Lung (tissue), 12 donors: ENCODE measurements around the gene ALG12. TPM values are rescaled to one million over a fixed set of nuclear protein-coding genes. Genes with fewer than 3 reads are reported as not detected.

Experiments used
- ATAC-seq: fragments of 200-7000 bp; cut with Tn5 transposase; one replicate; pipeline ENCODE4 v1.9.1; 2020; ENCODE audit warnings: moderate number of reproducible peaks; ENCODE audit not compliant: insufficient read depth, low FRiP score
- DNase-seq, 3 donors: peaks; one replicate each; pipeline ENCODE4 v3.0.0-alpha.2; 2013 to 2017
- H3K27ac ChIP-seq, 2 donors: one replicate each; pipeline ENCODE4 v1.5.1; 2013; ENCODE audit warnings: mild to moderate bottlenecking in 2 of 2, moderate library complexity in 2 of 2, control low read depth in 1 of 2, inconsistent platforms in 1 of 2, low read depth in 1 of 2, low read length in 1 of 2
- H3K27me3 ChIP-seq, 3 donors: one replicate each; pipeline ENCODE4 v1.5.1; 2013; ENCODE audit warnings: low read length in 2 of 3; ENCODE audit not compliant: control insufficient read depth in 3 of 3, insufficient read depth in 3 of 3
- H3K36me3 ChIP-seq, 4 donors: one replicate each; pipeline ENCODE4 v1.5.1; 2013; ENCODE audit warnings: low read length in 4 of 4, mild to moderate bottlenecking in 1 of 4, moderate library complexity in 1 of 4; ENCODE audit not compliant: control insufficient read depth in 4 of 4, insufficient read depth in 4 of 4
- H3K4me1 ChIP-seq, 5 donors: one replicate each; pipeline ENCODE4 v1.5.1; 2013; ENCODE audit warnings: low read length in 5 of 5, mild to moderate bottlenecking in 2 of 5, moderate library complexity in 1 of 5; ENCODE audit not compliant: control insufficient read depth in 5 of 5, insufficient read depth in 5 of 5
- H3K4me3 ChIP-seq: one replicate; pipeline ENCODE4 v1.5.1; 2013; ENCODE audit warnings: mild to moderate bottlenecking, control low read depth, moderate library complexity
- H3K9ac ChIP-seq, 2 donors: one replicate each; pipeline ENCODE4 v1.5.1; 2013; ENCODE audit warnings: low read length in 2 of 2, control low read depth in 1 of 2; ENCODE audit not compliant: insufficient read depth in 1 of 2
- H3K9me3 ChIP-seq, 4 donors: one replicate each; pipeline ENCODE4 v1.5.1; 2013; ENCODE audit warnings: low read length in 3 of 4, mild to moderate bottlenecking in 1 of 4, moderate library complexity in 1 of 4; ENCODE audit not compliant: control insufficient read depth in 4 of 4, insufficient read depth in 3 of 4
- CTCF ChIP-seq: IDR thresholded peaks from 2 replicates; pipeline ENCODE4 v1.5.1; 2012; ENCODE audit warnings: mild to moderate bottlenecking; ENCODE audit errors: control extremely low read depth, extremely low read depth
- WGBS, 2 donors: extraction: QIAGEN DNeasy Blood & Tissue Kit; methylation state at CpG; one replicate each; pipeline ENCODE4 v1.1.7; 2013; 5-methylcytosine and 5-hydroxymethylcytosine counted together
- polyA plus RNA-seq, 2 donors: library from polyadenylated mRNA; stranded (reverse); fragments of 200-250 nt; gene quantifications; one replicate each; pipeline ENCODE4 v1.2.1, GENCODE V29; 2013
- total RNA-seq, 2 donors: library from RNA; depleted of rRNA in 1 of 2; stranded (reverse); fragments of >200 nt in 1 of 2; gene quantifications; one replicate each; pipeline ENCODE4 v1.2.1, GENCODE V29; 2014 to 2021
- donor health status: control.
- donor health status: control.
- donor health status: Bipolar disorder and iron deficiency.
- donor health status: healthy.
- donor health status: DM: yes; HTN: yes; CAD: no.

The ALG12 gene
- total and polyA plus RNA-seq, 4 donors = 13.6 to 33.9 (median 16.6) TPM

GRCh38 chr22:49873228-49873940 lies 44.9 kb downstream of the ALG12 start:
- Histone ChIP-seq H3K27me3 (no peaks in the 10 kb centered on the region), H3K36me3 (peaks cover 0 to 31% (median 5%) of the 10 kb centered on the region in 4 donors), H3K4me1 (no peaks in the 10 kb centered on the region), H3K27ac (no peak overlapping the region), H3K9ac (no peak overlapping the region), H3K9me3 (peaks cover 0 to 9% (median 6%) of the 10 kb centered on the region in 4 donors), H3K4me3 (no peak overlapping the region)
- no peak for TF ChIP-seq CTCF
- ATAC-seq (no peak), DNase-seq (no peak)
- 87 to 94% methylated on average over 15 to 16 of the region's 16 CpGs for WGBS, 2 donors

GRCh38 chr22:49872347-49872746 lies 45.9 kb downstream of the ALG12 start:
- ATAC-seq = no peak
- TF ChIP-seq CTCF = no peak
- Histone ChIP-seq H3K36me3 (peaks cover 4 to 28% (median 4%) of the 10 kb centered on the region in 4 donors), H3K4me3 (no peak overlapping the region), H3K4me1 (no peaks in the 10 kb centered on the region), H3K9me3 (peaks cover 0 to 12% (median 8%) of the 10 kb centered on the region in 4 donors), H3K9ac (no peak overlapping the region), H3K27ac (no peak overlapping the region), H3K27me3 (no peaks in the 10 kb centered on the region)
- WGBS, 2 donors = 92 to 95% methylated on average over 7 of the region's 7 CpGs
- no peak for DNase-seq

GRCh38 chr22:49871482-49871881 lies 46.8 kb downstream of the ALG12 start:
- WGBS, 2 donors = 96% methylated on average over 4 of the region's 4 CpGs
- TF ChIP-seq CTCF = no peak
- no peak for ATAC-seq
- Histone ChIP-seq H3K9ac (no peak overlapping the region), H3K9me3 (peaks cover 3 to 15% (median 11%) of the 10 kb centered on the region in 4 donors), H3K27me3 (no peaks in the 10 kb centered on the region), H3K36me3 (peaks cover 4 to 30% (median 5%) of the 10 kb centered on the region in 4 donors), H3K4me1 (no peaks in the 10 kb centered on the region), H3K27ac (no peak overlapping the region), H3K4me3 (no peak overlapping the region)
- DNase-seq = no peak
